ENCODE data around the gene TFIP11.

Gene TFIP11

GRCh38 chr22:26476705-26477340, 35.5 kb downstream of the TFIP11 start:
- no peak for DNase-seq

- no peak for DNase-seq
Observed at GRCh38 chr22:26474682-26475081, 37.6 kb downstream of the TFIP11 start.

GRCh38 chr22:26471522-26471921, 40.8 kb downstream of the TFIP11 start:
- no peak for DNase-seq

- no peak for DNase-seq
Observed at GRCh38 chr22:26470807-26471206, 41.5 kb downstream of the TFIP11 start.

GRCh38 chr22:26466196-26466595, 46.1 kb downstream of the TFIP11 start:
- no peak for DNase-seq

- DNase-seq = no peak
Observed at GRCh38 chr22:26464312-26464711, 48.0 kb downstream of the TFIP11 start.

- no peak for DNase-seq
Observed at GRCh38 chr22:26463688-26464087, 48.6 kb downstream of the TFIP11 start.

- peak; percentile 51 for DNase-seq
Observed at GRCh38 chr22:26463101-26463661, 49.1 kb downstream of the TFIP11 start.

GRCh38 chr22:26462641-26463040, 49.6 kb downstream of the TFIP11 start:
- DNase-seq = no peak

GRCh38 chr22:26462051-26462450, 50.2 kb downstream of the TFIP11 start:
- DNase-seq = no peak

- peak; percentile 60 for DNase-seq
Observed at GRCh38 chr22:26461188-26461810, 51.0 kb downstream of the TFIP11 start.

- no peak for DNase-seq
Observed at GRCh38 chr22:26460202-26460601, 52.1 kb downstream of the TFIP11 start.

- no peak for DNase-seq
Observed at GRCh38 chr22:26457661-26458272, 54.5 kb downstream of the TFIP11 start.

GRCh38 chr22:26453812-26454500, 58.3 kb downstream of the TFIP11 start:
- no peak for DNase-seq

GRCh38 chr22:26453216-26453615, 59.1 kb downstream of the TFIP11 start:
- DNase-seq = peak; percentile 40

GRCh38 chr22:26452236-26453016, 59.8 kb downstream of the TFIP11 start:
- no peak for DNase-seq

GRCh38 chr22:26450453-26451185, 61.7 kb downstream of the TFIP11 start:
- DNase-seq = no peak

GRCh38 chr22:26448941-26449340, 63.3 kb downstream of the TFIP11 start:
- no peak for DNase-seq

GRCh38 chr22:26448334-26448733, 63.9 kb downstream of the TFIP11 start:
- DNase-seq = no peak

- no peak for DNase-seq
Observed at GRCh38 chr22:26447584-26448329, 64.5 kb downstream of the TFIP11 start.
